ENCODE measurements around the gene KIAA0319L.

Gene KIAA0319L

GRCh38 chr1:35451125-35451528, 106.1 kb downstream of the KIAA0319L start:
- peak in 53 of 56 donors; percentile 7 to 92 (median 60) for DNase-seq

GRCh38 chr1:35449334-35450008, 107.7 kb downstream of the KIAA0319L start:
- DNase-seq = peak in 1 of 56 donors; percentile 18

DNA sequence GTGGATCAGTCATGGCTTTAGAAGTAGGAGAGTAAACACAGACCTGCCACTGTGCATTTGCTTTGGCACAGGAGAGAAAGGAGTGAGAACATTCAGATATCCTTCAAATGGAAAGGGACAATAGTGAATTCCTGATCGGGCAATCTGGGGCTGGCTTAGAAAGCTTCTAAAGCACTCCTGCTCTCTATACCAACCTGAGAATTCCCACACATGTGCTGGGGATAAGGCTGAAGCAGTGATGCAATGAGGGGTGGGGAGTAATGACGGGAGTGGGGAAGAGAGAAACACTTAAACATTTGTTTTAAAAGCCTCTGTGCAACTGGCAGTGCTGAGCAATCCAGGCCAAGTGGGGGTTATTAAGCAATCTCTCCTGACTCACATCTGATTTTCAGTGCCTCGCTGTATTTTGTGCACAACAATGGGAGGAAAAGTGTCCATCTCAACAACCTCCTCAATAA, 108.8 kb downstream of the KIAA0319L start:
- DNase-seq = peak in 17 of 56 donors; percentile 4 to 56 (median 32)

- DNase-seq = no peak
These were observed 109.9 kb downstream of the KIAA0319L start for GRCh38 chr1:35447278-35447677.

- no peak for DNase-seq
These were observed 112.8 kb downstream of the KIAA0319L start for GRCh38 chr1:35444519-35444774.

DNA sequence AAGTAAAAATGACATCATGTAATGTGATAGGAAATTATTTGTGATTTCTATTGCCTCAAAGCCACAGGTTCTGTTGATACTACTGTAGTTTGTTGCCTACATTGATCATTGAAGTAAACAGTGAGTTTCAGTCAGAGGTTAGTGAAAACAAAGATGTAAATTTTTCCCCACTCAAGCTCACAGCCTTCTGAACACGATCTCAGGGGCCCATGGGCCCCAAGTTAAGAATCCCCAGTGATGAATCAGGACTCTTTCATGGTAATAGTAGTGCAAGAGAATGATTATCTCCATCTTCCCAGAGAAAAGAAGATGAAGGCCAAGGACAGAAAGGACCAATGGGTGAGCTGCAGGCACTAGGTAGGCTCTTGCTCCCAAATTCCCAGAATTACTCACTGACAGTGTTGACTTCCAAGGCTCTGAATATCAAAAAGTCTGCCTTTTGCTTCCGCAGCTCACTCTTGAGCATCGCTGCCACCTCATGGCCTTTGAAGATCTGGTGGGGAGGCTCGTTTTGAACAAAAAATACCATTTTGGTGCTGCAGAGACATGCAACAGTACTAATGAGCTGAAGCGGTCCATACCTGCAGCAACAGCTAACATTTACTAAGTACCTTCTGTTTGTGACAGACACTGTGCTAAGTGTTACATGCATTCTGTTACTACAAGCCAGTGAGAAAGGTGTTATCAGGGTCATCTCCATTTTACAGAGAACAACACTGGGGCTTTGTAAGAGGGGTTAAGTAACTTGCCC, 113.3 kb downstream of the KIAA0319L start:
- peak in 2 of 56 donors; percentile 5 to 19 for DNase-seq

- DNase-seq = peak in 5 of 56 donors; percentile 6 to 34 (median 13)
These were observed 114.5 kb downstream of the KIAA0319L start for GRCh38 chr1:35442734-35443133.

DNA sequence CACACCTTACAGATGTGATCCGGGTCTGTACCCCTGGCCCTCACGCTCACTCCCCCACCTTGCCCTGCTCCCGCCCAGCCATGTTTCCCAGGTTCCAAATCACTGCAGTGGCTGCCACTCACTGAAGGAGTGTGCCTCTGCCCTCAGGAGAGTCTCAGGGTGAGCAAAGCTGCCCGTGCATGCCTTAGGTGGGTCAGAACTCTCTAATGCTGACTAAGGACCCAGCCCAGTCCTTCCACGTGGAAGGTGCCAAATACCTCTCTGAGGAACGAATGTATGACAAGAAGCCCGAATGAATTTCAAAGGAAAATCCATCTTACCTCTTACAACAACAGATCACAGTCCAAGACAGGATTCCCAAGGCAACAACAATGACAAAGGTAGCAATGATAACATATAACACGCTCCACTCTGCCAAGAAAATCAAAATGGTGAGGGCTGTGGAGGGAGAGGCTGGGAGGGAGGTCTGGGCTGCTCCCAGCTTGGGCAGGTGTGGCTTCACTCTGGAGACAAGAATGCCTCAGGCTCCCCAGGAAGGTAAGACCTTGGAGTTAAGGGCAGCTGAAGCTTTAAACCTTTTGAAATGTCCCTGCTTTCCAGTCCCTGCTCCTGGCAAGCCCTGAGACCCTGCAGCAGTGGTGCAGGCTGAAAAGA, 115.2 kb downstream of the KIAA0319L start:
- DNase-seq = no peak

DNA sequence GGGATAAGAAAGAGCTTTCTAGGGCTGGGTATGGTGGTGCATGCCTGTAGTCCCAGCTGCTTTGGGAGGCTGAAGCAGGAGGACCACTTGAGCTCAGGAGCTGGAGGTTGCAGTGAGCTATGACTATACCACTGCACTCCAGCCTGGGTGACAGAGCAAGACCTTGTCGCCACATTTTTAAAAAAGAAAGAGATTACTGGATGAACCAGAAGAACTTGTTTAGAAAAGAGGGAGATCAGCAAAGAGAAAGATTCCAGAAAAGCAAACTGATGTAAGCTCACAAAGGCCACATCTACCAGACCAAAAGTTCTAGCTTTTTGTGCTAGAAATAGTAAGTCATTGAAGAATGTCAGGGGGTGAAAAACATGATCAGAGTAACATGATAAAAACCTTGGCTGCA, 117.6 kb downstream of the KIAA0319L start:
- no peak for DNase-seq

GRCh38 chr1:35437200-35437599, 120.0 kb downstream of the KIAA0319L start:
- peak in 4 of 56 donors; percentile 15 to 40 (median 24) for DNase-seq

DNA sequence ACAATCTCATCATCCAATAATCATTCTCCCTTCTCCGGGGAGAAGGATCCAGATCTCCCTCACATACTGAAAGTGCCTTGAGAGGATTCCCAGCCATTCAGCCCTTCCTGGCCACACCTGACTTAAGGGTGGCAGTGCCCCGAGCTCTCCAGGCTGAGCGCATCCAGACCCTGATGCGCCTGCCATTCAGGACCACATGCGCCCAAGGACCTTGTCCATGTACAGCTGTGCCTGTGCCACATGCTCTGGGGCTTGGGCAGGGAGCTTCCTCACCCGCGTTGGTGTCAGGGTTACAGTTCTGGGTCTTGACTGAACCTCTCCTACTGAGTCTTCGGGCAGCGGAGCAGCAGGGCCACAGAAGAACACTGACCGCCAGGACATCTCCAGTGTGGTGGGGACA, 121.1 kb downstream of the KIAA0319L start:
- no peak for DNase-seq

DNA sequence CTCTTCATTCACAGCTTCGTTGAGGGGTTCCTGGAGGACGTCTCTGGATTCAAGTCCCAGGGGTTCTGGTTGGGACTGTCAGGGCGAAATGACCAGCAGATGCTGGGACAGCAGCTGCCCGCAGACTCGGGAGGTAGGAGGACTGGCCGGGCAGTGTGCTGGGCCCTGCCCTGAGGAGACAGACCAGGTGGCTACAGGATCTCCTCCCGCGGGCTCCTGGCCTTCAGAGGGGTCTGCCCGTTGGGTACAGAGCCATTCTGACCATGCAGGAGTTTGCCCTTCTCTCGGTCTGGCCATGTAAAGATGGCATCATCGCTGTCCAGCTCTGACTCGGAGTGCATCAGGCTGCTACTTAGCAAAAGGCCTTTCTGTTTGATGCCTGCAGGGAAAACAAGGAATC, 122.5 kb downstream of the KIAA0319L start:
- DNase-seq = no peak

DNA sequence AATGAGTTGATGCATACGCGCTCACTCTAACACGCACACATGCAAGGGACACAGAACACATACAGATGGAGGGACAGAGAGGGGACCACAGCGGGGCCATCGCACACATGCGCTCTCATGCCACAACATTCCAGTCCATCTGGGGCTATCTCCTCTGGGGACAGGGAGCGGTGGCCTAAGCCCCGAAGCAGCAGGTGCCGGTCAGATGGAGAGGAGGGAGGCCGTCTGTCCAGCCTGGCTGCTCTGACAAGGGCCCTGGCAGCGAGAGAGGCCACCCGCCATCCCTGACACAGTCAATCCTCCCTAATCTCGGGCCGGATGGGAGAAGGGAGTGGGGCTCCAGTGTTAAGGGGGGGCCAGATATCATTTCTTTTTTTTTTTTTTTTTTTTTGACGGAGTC, 123.5 kb downstream of the KIAA0319L start:
- DNase-seq = no peak

DNA sequence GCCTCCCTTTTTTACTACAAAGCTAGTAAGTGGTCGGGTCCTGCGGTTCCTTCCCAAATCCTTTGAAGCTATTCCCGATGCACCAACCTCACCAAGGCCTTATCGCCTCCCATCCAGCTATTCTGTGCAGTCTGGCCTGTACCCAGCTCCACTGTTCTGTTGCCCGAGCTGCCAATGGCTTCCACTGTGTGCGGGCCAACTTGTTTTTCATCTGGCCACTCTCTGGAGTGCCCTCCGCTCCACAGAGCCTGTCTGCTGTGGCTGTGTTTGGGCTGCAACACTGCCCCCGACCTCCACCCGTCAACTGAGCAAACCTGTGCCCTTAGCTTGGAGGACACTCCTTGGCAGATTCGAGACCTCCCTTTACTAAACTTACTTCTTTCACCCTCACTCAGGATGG, 125.0 kb downstream of the KIAA0319L start:
- peak in 31 of 56 donors; percentile 8 to 53 (median 25) for DNase-seq

DNA sequence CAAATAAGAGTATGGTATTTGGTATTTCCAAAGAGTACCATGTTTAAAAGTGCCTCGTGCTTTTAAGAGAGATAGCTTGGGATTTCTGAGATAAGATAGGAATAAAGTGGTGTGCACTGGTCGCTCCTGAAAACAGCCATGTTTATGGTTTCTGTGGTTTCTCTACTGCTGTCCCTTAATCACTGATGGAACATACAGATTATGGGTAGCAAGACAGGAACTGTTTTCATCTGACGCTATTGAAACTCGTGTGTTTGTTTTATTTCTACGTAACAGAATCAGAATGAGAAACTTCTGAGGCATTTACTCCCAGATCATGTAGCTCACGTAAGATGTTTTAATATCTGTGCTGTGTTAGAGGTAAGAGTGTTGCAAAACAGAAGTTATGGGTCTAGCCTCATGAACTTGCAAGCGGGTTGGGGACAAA, 126.0 kb downstream of the KIAA0319L start:
- no peak for DNase-seq

GRCh38 chr1:35430762-35431161, 126.4 kb downstream of the KIAA0319L start:
- DNase-seq = no peak

GRCh38 chr1:35428360-35428759, 128.8 kb downstream of the KIAA0319L start:
- no peak for DNase-seq

GRCh38 chr1:35426097-35426586, 131.1 kb downstream of the KIAA0319L start:
- DNase-seq = no peak

DNA sequence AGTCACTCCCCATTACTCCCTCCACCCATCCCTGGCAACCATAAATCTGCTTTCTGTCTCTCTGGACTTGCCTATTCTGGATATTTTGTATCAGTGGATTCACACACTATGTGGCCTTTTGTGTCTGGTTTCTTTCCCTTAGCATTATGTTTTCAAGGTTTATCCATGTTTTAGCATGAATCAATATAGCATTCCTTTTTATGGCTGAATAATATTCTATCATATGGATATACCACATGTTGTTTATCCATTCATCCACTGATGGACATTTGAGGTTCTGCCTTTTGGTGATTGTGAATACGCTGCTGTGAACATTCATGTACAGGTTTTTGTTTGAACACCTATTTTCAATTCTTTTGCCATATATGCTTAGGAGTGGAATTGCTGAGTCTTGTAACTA, 148.3 kb downstream of the KIAA0319L start:
- DNase-seq = no peak

DNA sequence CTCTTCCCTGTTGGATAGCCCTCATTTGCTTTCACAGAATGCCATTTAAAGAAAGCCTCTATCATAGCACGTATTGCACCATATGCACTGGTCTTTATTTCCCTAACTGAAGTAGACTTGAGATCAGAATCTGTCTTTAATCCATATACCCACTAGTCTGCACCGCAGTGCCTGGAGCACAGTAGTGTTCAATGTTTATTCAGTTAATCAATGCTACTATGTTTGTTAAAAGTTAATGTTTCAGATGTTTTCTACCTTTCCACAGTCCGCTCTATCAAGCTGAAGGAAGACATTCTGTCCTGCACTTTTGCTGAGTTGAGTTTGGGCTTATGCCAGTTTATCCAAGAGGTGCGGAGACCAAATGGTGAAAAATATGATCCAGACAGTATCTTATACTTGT, 149.5 kb downstream of the KIAA0319L start:
- no peak for DNase-seq

- DNase-seq = no peak
These were observed 151.1 kb downstream of the KIAA0319L start for GRCh38 chr1:35406103-35406502.

GRCh38 chr1:35401049-35401448, 156.2 kb downstream of the KIAA0319L start:
- no peak for DNase-seq

Measured in nucleus accumbens (tissue), 56 donors.